Ovary (tissue), 3 donors: Measurements from ENCODE around the gene MAN2A2.

ENCODE experiments used
- EP300 ChIP-seq: sonication (generic); formaldehyde crosslinking; IDR thresholded peaks from one replicate; pipeline ENCODE4 v1.6.1; 2017; ENCODE audit warnings: antibody characterized with exemption
- TF ChIP-seq, protein P1 (sequence below), 3 donors: fragments of 450-650 bp in 2 of 3; fragments of 200-600 bp in 1 of 3; IDR thresholded peaks; one replicate each; pipeline versions ENCODE4 v1.5.1 to v1.8.0; 2016 to 2022; ENCODE audit warnings: antibody characterized with exemption in 3 of 3, mild to moderate bottlenecking in 1 of 3
- donor health status: DM: no; HTN: no; CAD: no.

DNA sequence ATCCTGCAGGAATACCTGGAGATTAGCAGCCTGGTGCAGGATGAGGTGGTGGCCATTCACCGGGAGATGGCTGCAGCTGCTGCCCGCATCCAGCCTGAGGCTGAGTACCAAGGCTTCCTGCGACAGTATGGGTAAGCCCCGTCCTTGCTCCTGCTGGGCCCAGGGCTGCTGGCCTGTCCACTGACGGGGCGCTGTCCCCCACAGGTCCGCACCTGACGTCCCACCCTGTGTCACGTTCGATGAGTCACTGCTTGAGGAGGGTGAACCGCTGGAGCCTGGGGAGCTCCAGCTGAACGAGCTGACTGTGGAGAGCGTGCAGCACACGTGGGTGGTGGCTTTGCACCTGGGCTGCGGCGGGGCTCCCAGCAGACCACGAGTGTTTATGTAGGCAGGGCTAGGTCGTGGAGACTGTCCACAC is 13.8 kb upstream of the MAN2A2 start:
- TF ChIP-seq, protein P1, sequence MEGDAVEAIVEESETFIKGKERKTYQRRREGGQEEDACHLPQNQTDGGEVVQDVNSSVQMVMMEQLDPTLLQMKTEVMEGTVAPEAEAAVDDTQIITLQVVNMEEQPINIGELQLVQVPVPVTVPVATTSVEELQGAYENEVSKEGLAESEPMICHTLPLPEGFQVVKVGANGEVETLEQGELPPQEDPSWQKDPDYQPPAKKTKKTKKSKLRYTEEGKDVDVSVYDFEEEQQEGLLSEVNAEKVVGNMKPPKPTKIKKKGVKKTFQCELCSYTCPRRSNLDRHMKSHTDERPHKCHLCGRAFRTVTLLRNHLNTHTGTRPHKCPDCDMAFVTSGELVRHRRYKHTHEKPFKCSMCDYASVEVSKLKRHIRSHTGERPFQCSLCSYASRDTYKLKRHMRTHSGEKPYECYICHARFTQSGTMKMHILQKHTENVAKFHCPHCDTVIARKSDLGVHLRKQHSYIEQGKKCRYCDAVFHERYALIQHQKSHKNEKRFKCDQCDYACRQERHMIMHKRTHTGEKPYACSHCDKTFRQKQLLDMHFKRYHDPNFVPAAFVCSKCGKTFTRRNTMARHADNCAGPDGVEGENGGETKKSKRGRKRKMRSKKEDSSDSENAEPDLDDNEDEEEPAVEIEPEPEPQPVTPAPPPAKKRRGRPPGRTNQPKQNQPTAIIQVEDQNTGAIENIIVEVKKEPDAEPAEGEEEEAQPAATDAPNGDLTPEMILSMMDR (IDR thresholded peaks at IDR 0.05) = no peak
- TF ChIP-seq EP300 = no peak
